ENCODE measurements around the gene LKAAEAR1.

GRCh38 chr20:64098471-64099013, 14.3 kb upstream of the LKAAEAR1 start:
- no peak for TF ChIP-seq POLR2AphosphoS5 (IDR thresholded peaks at IDR 0.05; ENCODE audit: low read depth, low read length)
- no peak for TF ChIP-seq POLR2A (IDR thresholded peaks at IDR 0.05; ENCODE audit: low read depth, low read length)
